Measurements from ENCODE around the gene HDC.

DNA sequence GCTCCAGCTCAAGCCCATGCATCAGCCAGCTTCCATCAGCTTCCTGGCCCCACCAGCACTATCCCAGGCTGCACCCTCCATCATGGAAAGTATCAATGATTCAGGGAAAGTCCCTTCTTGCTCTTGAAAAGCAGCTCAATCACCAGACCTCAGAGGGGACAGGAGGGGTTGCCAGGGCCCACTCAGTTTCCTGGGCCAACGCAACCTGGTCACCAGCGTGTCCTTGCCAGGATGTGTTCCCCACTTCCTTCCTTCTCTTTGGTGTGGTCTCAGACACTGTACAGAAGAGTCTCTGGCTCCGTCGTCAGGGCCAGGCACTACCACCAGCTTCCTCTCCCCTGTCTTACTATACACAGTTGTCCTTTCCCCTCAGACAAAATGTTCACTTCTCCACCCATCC, 3.0 kb downstream of the HDC start:
- TF ChIP-seq EP300 (IDR thresholded peaks at IDR 0.05; ENCODE audit: borderline replicate concordance) (no peak), CEBPB (IDR thresholded peaks at IDR 0.05) (no peak), NFIC (IDR thresholded peaks at IDR 0.05) (no peak), YY1 (IDR thresholded peaks at IDR 0.05; ENCODE audit: low read depth) (no peak), RAD21 (IDR thresholded peaks at IDR 0.05; ENCODE audit: low read depth) (no peak), TEAD4 (IDR thresholded peaks at IDR 0.05) (no peak), ZBTB7A (IDR thresholded peaks at IDR 0.05; ENCODE audit: low read depth) (no peak), TAF1 (IDR thresholded peaks at IDR 0.05; ENCODE audit: low read depth) (no peak), CREB1 (IDR thresholded peaks at IDR 0.05; ENCODE audit: low read depth) (no peak)
- TF ChIP-seq, protein P1, sequence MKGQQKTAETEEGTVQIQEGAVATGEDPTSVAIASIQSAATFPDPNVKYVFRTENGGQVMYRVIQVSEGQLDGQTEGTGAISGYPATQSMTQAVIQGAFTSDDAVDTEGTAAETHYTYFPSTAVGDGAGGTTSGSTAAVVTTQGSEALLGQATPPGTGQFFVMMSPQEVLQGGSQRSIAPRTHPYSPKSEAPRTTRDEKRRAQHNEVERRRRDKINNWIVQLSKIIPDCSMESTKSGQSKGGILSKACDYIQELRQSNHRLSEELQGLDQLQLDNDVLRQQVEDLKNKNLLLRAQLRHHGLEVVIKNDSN (IDR thresholded peaks at IDR 0.05) = no peak
- TF ChIP-seq, protein P2, sequence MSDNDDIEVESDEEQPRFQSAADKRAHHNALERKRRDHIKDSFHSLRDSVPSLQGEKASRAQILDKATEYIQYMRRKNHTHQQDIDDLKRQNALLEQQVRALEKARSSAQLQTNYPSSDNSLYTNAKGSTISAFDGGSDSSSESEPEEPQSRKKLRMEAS (IDR thresholded peaks at IDR 0.05) = no peak
- TF ChIP-seq, protein P3, sequence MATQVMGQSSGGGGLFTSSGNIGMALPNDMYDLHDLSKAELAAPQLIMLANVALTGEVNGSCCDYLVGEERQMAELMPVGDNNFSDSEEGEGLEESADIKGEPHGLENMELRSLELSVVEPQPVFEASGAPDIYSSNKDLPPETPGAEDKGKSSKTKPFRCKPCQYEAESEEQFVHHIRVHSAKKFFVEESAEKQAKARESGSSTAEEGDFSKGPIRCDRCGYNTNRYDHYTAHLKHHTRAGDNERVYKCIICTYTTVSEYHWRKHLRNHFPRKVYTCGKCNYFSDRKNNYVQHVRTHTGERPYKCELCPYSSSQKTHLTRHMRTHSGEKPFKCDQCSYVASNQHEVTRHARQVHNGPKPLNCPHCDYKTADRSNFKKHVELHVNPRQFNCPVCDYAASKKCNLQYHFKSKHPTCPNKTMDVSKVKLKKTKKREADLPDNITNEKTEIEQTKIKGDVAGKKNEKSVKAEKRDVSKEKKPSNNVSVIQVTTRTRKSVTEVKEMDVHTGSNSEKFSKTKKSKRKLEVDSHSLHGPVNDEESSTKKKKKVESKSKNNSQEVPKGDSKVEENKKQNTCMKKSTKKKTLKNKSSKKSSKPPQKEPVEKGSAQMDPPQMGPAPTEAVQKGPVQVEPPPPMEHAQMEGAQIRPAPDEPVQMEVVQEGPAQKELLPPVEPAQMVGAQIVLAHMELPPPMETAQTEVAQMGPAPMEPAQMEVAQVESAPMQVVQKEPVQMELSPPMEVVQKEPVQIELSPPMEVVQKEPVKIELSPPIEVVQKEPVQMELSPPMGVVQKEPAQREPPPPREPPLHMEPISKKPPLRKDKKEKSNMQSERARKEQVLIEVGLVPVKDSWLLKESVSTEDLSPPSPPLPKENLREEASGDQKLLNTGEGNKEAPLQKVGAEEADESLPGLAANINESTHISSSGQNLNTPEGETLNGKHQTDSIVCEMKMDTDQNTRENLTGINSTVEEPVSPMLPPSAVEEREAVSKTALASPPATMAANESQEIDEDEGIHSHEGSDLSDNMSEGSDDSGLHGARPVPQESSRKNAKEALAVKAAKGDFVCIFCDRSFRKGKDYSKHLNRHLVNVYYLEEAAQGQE (IDR thresholded peaks at IDR 0.05; ENCODE audit: low read depth) = no peak
